ENCODE measurements around the gene FATE1. TPM values are rescaled to one million over a fixed set of nuclear protein-coding genes. Genes with fewer than 3 reads are reported as not detected.
"Not testable (repeated sequence)": the region's sequence is repeated elsewhere in the genome, so short reads cannot be mapped to it uniquely, and the experiment has no call there.

The FATE1 gene
- total and polyA plus RNA-seq, 10 donors = 0.06 TPM; not detected in 9

- no peaks in the 10 kb centered on the region for H3K36me3 ChIP-seq
- H3K4me1 ChIP-seq = no peaks in the 10 kb centered on the region
- peaks cover 0 to 20% (median 11%) of the 10 kb centered on the region in 7 donors for H3K27me3 ChIP-seq (replicated peaks in 1 of 7)
- TF ChIP-seq POLR2AphosphoS5 (IDR thresholded peaks at IDR 0.05) = no peak
- DNase-seq = no peak
- intact Hi-C loops (cut with DNase I; ENCODE audit: low total_unique reads) = no loop called here
- no peak overlapping the region for H3K27ac ChIP-seq
- H3K9me3 ChIP-seq = no peaks in the 10 kb centered on the region
- no peak overlapping the region for H3K4me3 ChIP-seq
- 79 to 95% (median 86%) methylated on average over 4 to 6 of the region's 6 CpGs for WGBS, 5 donors
Observed at GRCh38 chrX:151692825-151693224, 23.0 kb upstream of the FATE1 start.

GRCh38 chrX:151694121-151694520, 21.7 kb upstream of the FATE1 start:
- Histone ChIP-seq H3K36me3 (no peaks in the 10 kb centered on the region), H3K27me3 (replicated peaks in 1 of 7) (peaks cover 0 to 20% (median 11%) of the 10 kb centered on the region in 7 donors), H3K27ac (no peak overlapping the region), H3K4me1 (no peaks in the 10 kb centered on the region), H3K4me3 (peak overlapping the region in 1 of 8 donors; percentile 47), H3K9me3 (no peaks in the 10 kb centered on the region)
- 65 to 73% (median 68%) methylated on average over 9 to 12 of the region's 12 CpGs for WGBS, 5 donors
- DNase-seq = no peak
- intact Hi-C loops (cut with DNase I; ENCODE audit: low total_unique reads) = no loop called here
- TF ChIP-seq POLR2AphosphoS5 (IDR thresholded peaks at IDR 0.05) (no peak), CTCF (IDR thresholded peaks at IDR 0.05 in 8 of 11, conservative IDR thresholded peaks at IDR 0.05 in 3 of 11) (no peak), POLR2A (IDR thresholded peaks at IDR 0.05) (no peak)

DNA sequence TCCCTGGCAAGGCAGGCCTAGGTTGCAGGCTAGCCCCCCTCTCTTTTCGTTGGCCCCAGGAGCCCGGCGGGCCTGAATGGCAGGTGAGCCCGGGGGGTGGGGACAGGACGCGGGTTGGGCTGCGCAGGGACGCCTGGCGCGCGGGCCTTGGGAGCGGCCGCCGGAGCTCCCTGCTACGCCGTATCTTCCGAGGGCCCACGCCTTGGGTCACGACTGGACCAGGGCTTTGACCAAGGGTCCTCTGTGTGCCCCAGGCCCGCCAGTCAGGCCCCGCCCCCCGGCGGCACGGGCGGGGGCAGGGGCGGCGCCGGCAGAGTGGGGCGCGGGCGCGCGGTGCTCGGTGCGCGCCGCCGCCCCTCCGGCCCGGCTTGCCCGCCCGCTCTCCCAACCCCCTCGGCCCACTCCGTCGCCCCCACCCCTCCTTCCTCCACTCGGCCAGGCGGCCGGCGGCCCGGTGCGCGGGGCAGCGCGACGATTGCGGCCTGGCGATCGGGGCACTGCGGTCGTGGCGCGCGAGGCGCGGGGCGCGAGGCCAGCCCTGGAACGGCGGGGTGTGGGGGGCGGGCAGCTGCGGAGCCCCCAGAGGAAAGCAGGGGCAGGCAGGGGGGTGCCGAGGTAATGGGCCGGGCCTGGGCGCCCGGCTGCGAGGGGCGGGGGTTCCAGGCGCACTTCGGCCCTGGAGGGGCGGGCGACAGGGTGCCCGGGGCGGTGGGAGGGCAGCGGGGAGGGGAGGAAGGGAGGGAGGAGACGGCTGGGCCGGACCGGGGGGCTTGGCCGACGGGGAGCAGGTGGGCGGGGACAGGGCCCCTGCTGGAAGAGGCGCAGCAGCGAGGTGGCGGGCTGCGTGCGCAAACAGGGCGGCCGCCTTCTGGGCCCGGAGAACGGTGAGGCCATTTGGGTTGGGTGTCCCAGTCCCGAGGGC, 20.9 kb upstream of the FATE1 start, which contains the start of gene PRRG3:
Gene PRRG3 (plus strand): TSS at position 798 of the 922 bp plus-strand sequence. CDS start 3,357 bp downstream, outside the sequence.
- DNase-seq = no peak
- Histone ChIP-seq H3K4me3 (peak within 1 kb of the TSS in 3 of 8 donors; percentile 16 to 47 (median 23)), H3K36me3 (no peaks in the 10 kb centered on the region), H3K27me3 (replicated peaks in 1 of 7) (peaks cover 0 to 20% (median 11%) of the 10 kb centered on the region in 7 donors), H3K27ac (no peak within 1 kb of the TSS), H3K4me1 (no peaks in the 10 kb centered on the region), H3K9me3 (no peaks in the 10 kb centered on the region)
- WGBS, 5 donors = 2 to 44% (median 17%) methylated on average over 10 to 98 of the region's 100 CpGs
- TF ChIP-seq CTCF (IDR thresholded peaks at IDR 0.05 in 8 of 11, conservative IDR thresholded peaks at IDR 0.05 in 3 of 11) (no peak), POLR2AphosphoS5 (IDR thresholded peaks at IDR 0.05) (no peak), POLR2A (IDR thresholded peaks at IDR 0.05) (no peak)
- intact Hi-C loops (cut with DNase I; ENCODE audit: low total_unique reads) = no loop called here

GRCh38 chrX:151695583-151696340, 20.1 kb upstream of the FATE1 start:
- Histone ChIP-seq H3K4me3 (peak overlapping the region in 3 of 8 donors; percentile 16 to 47 (median 23)), H3K9me3 (no peaks in the 10 kb centered on the region), H3K4me1 (no peaks in the 10 kb centered on the region), H3K27ac (no peak overlapping the region), H3K36me3 (no peaks in the 10 kb centered on the region), H3K27me3 (replicated peaks in 1 of 7) (peaks cover 0 to 20% (median 11%) of the 10 kb centered on the region in 7 donors)
- TF ChIP-seq CTCF (IDR thresholded peaks at IDR 0.05 in 8 of 11, conservative IDR thresholded peaks at IDR 0.05 in 3 of 11) = no peak
- TF ChIP-seq POLR2A (IDR thresholded peaks at IDR 0.05) = no peak
- TF ChIP-seq POLR2AphosphoS5 (IDR thresholded peaks at IDR 0.05) = no peak
- WGBS, 5 donors = 11 to 46% (median 18%) methylated on average over 17 to 19 of the region's 19 CpGs
- no peak for DNase-seq
- intact Hi-C loops (cut with DNase I; ENCODE audit: low total_unique reads) = no loop called here

GRCh38 chrX:151697082-151697481, 18.8 kb upstream of the FATE1 start:
- H3K27ac ChIP-seq; intact Hi-C loops (cut with DNase I; ENCODE audit: low total_unique reads); H3K4me1 ChIP-seq; DNase-seq; H3K4me3 ChIP-seq; H3K9me3 ChIP-seq; H3K36me3 ChIP-seq: not testable (repeated sequence)
- H3K27me3 ChIP-seq (replicated peaks in 1 of 7) = peaks cover 0 to 20% (median 11%) of the 10 kb centered on the region in 7 donors
- 91 to 98% (median 93%) methylated on average over 8 of the region's 8 CpGs for WGBS, 5 donors

Data from spleen (tissue), 11 donors.